NCI-H460 (cell line): ENCODE results near the gene ZNF446. TPM values are rescaled to one million over a fixed set of nuclear protein-coding genes. Genes with fewer than 3 reads are reported as not detected.
"Not testable (repeated sequence)": the region's sequence is repeated elsewhere in the genome, so short reads cannot be mapped to it uniquely, and the experiment has no call there.

Experiments used
- DNase-seq: peaks from one replicate; pipeline ENCODE4 v3.0.0-alpha.2; 2016; ENCODE audit warnings: low read depth; ENCODE audit errors: extremely low read depth
- total RNA-seq: library from RNA; depleted of rRNA; stranded (reverse); fragments of >200 nt; shearing (Covaris generic); gene quantifications from 2 replicates; pipeline ENCODE4 v1.2.3, GENCODE V29; 2014

The ZNF446 gene
- total RNA-seq, 1 experiment from 2014 or later, result 5.1 TPM

- DNase-seq, result no peak
Observed at GRCh38 chr19:58469241-58470013, 6.7 kb upstream of the ZNF446 start.

GRCh38 chr19:58470837-58471543, 5.2 kb upstream of the ZNF446 start:
- DNase-seq, result not testable (repeated sequence)

GRCh38 chr19:58471736-58472135, 4.4 kb upstream of the ZNF446 start:
- DNase-seq, result no peak

GRCh38 chr19:58473775-58474174, 2.4 kb upstream of the ZNF446 start:
- no peak for DNase-seq

GRCh38 chr19:58474291-58474996, 1.7 kb upstream of the ZNF446 start:
- no peak for DNase-seq

GRCh38 chr19:58474997-58475713, 997 bp upstream of the ZNF446 start:
- DNase-seq, result no peak

GRCh38 chr19:58476498-58477015, 405 bp downstream of the ZNF446 start:
- no peak for DNase-seq

- DNase-seq, result no peak
Observed at GRCh38 chr19:58477130-58477529, 978 bp downstream of the ZNF446 start.

GRCh38 chr19:58477871-58478270, 1.7 kb downstream of the ZNF446 start:
- DNase-seq, result no peak

GRCh38 chr19:58479303-58479702, 3.2 kb downstream of the ZNF446 start:
- DNase-seq, result no peak

- DNase-seq, result no peak
Observed at GRCh38 chr19:58479736-58480480, 3.8 kb downstream of the ZNF446 start.

GRCh38 chr19:58480481-58480830, 4.3 kb downstream of the ZNF446 start:
- DNase-seq, result no peak

GRCh38 chr19:58480831-58481230, 4.7 kb downstream of the ZNF446 start:
- no peak for DNase-seq

GRCh38 chr19:58482372-58482771, 6.2 kb downstream of the ZNF446 start:
- DNase-seq, result no peak

- no peak for DNase-seq
Observed at GRCh38 chr19:58483776-58484175, 7.6 kb downstream of the ZNF446 start.

GRCh38 chr19:58484349-58484748, 8.2 kb downstream of the ZNF446 start:
- DNase-seq, result not testable (repeated sequence)

GRCh38 chr19:58491393-58491792, 15.2 kb downstream of the ZNF446 start:
- no peak for DNase-seq

- no peak for DNase-seq
Observed at GRCh38 chr19:58492265-58492664, 16.1 kb downstream of the ZNF446 start.

- no peak for DNase-seq
Observed at GRCh38 chr19:58497634-58498170, 21.6 kb downstream of the ZNF446 start.
